Choroid plexus epithelial cell (primary cell): ENCODE data around the gene OR2AP1.

Source experiments
- DNase-seq: peaks from one replicate; pipeline ENCODE4 v3.0.0-alpha.2; 2010; ENCODE audit warnings: low read depth
- H3K4me3 ChIP-seq: 2 replicates; pipeline ENCODE4 v1.5.1; 2011; ENCODE audit warnings: low read depth, mild to moderate bottlenecking, control low read depth, low read length, moderate library complexity
- CTCF ChIP-seq: conservative IDR thresholded peaks from 2 replicates; pipeline ENCODE4 v1.5.1; 2011; ENCODE audit warnings: low read depth, mild to moderate bottlenecking, control low read depth, inconsistent platforms, low read length, moderate library complexity

OR2AP1 gene

GRCh38 chr12:55607821-55608594, 35.7 kb downstream of the OR2AP1 start:
- TF ChIP-seq CTCF, result no peak

DNA sequence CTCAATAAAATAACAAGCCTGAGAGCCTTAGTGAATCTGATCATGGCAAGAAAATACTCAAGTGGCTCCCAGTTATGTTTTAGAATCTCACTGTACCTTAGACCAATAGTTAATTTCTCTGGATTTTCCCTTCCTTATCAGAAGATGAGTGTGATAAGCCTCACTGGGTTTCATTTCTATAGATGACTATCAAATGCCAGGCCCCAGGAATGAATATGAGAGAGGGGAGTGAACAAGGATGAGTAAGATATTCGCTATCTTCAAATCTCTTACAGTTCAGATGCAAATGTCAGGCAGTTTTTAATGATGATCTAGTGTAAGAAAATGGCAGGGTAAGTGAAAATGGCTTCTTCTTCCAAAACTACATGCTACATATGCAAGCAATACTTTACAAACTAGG, 38.3 kb downstream of the OR2AP1 start:
- TF ChIP-seq CTCF, result no peak

More at GRCh38 chr12:55607821-55608594, 35.7 kb downstream of the OR2AP1 start:
- H3K4me3 ChIP-seq, result no peak overlapping the region
- DNase-seq, result no peak

GRCh38 chr12:55612646-55613045, 40.4 kb downstream of the OR2AP1 start:
- TF ChIP-seq CTCF, result no peak
- no peak overlapping the region for H3K4me3 ChIP-seq

More for the DNA sequence above, 38.3 kb downstream of the OR2AP1 start:
- DNase-seq, result no peak
- no peak overlapping the region for H3K4me3 ChIP-seq

GRCh38 chr12:55614764-55615163, 42.5 kb downstream of the OR2AP1 start:
- TF ChIP-seq CTCF, result no peak
- no peak for DNase-seq
- H3K4me3 ChIP-seq, result no peak overlapping the region

More at GRCh38 chr12:55612646-55613045, 40.4 kb downstream of the OR2AP1 start:
- DNase-seq, result no peak

- TF ChIP-seq CTCF, result peak; percentile 68
- no peak overlapping the region for H3K4me3 ChIP-seq
- DNase-seq, result peak; percentile 96
Observed at GRCh38 chr12:55619354-55620138, 47.3 kb downstream of the OR2AP1 start.

- no peak overlapping the region for H3K4me3 ChIP-seq
- no peak for TF ChIP-seq CTCF
- no peak for DNase-seq
Observed at GRCh38 chr12:55624056-55624455, 51.8 kb downstream of the OR2AP1 start.
